Pancreas (tissue), 10 donors: ENCODE measurements around the gene SYNPR. TPM values are rescaled to one million over a fixed set of nuclear protein-coding genes. Genes with fewer than 3 reads are reported as not detected.

Source experiments
- ATAC-seq, 4 donors: fragments of 200-7000 bp; cut with Tn5 transposase; one replicate each; pipeline versions ENCODE4 v1.8.0 to v1.9.1; 2020; ENCODE audit warnings: mild to moderate bottlenecking in 4 of 4, moderate library complexity in 4 of 4
- DNase-seq, 6 donors: peaks; one replicate each; pipeline ENCODE4 v3.0.0-alpha.2; 2020
- FAIRE-seq: peaks from 2 replicates; lab custom pipeline; 2012; peaks lifted over from hg19 to GRCh38; lab: Jason Lieb, UNC
- H3K27ac ChIP-seq, 4 donors: fragments of 200-600 bp; sonication (generic); 1 replicate in 3 of 4; 2 replicates in 1 of 4; pipeline versions ENCODE4 v1.5.0 to v1.8.0; 2020
- H3K27me3 ChIP-seq, 4 donors: fragments of 200-600 bp; one replicate each; pipeline ENCODE4 v1.8.0; 2021
- H3K36me3 ChIP-seq, 3 donors: fragments of 200-600 bp; sonication (generic) in 1 of 3; one replicate each; pipeline versions ENCODE4 v1.5.0 to v1.8.0; 2020 to 2021
- H3K4me1 ChIP-seq, 3 donors: fragments of 200-600 bp; one replicate each; pipeline ENCODE4 v1.8.0; 2021
- H3K4me3 ChIP-seq, 4 donors: fragments of 200-600 bp; sonication (generic) in 2 of 4; one replicate each; pipeline versions ENCODE4 v1.5.0 to v1.8.0; 2020 to 2021
- H3K9me3 ChIP-seq, 4 donors: fragments of 200-600 bp; one replicate each; pipeline ENCODE4 v1.8.0; 2021
- CTCF ChIP-seq, 4 donors: fragments of 200-600 bp; sonication (generic) in 3 of 4; IDR thresholded peaks; one replicate each; pipeline versions ENCODE4 v1.5.0 to v1.8.0; 2021; ENCODE audit warnings: antibody characterized with exemption in 4 of 4
- WGBS, 2 donors: extraction: QIAGEN DNeasy Blood & Tissue Kit; methylation state at CpG; one replicate each; pipeline ENCODE4 v1.1.7; 2013; 5-methylcytosine and 5-hydroxymethylcytosine counted together
- intact Hi-C, 3 donors: fragments of 100-400 bp; cut with DNase I; formaldehyde crosslinking; loops; one replicate each; pipeline versions ENCODE4 v1.11.1 to v1.14.2; 2022
- polyA plus RNA-seq, 2 donors: library from polyadenylated mRNA; stranded (reverse); fragments of 200-250 nt; gene quantifications; one replicate each; pipeline ENCODE4 v1.2.3, GENCODE V29; 2013
- total RNA-seq, 6 donors: library from RNA; stranded (reverse); fragmentation: NEBNext Ultra II Directional in 4 of 6; extraction: Animal tissue kit (Norgen Biotek cat#: 25700) in 4 of 6; gene quantifications; one replicate each; pipeline versions ENCODE4 v1.2.1 to v1.2.4, GENCODE V29; 2021 to 2023
- donor health status: healthy with polysubstance abuse.
- donor health status: DM: no; HTN: no; CAD: no; lungs with moderate emphysema.
- donor health status: DM: no; HTN: no; CAD: no.
- donor health status: control.
- donor health status: control.
- donor health status: Bipolar disorder and iron deficiency.
- donor health status: DM: yes; HTN: yes; CAD: no.
- donor health status: DM: no; HTN: no; CAD: no.
- donor health status: DM: no; HTN: no; CAD: no.
- donor health status: DM: yes; HTN: yes; CAD: no.

Gene SYNPR
- total and polyA plus RNA-seq, 8 donors, result 0.31 to 1.4 TPM; not detected in 6

GRCh38 chr3:63609834-63610233 is 331.7 kb downstream of the SYNPR start:
- no peak for TF ChIP-seq CTCF (IDR thresholded peaks at IDR 0.05)
- no peak overlapping the region for H3K4me3 ChIP-seq
- H3K36me3 ChIP-seq, result no peaks in the 10 kb centered on the region
- no peak overlapping the region for H3K27ac ChIP-seq
- intact Hi-C loops, result no loop called here
- H3K9me3 ChIP-seq, result no peaks in the 10 kb centered on the region
- 52 to 58% methylated on average over 4 of the region's 4 CpGs for WGBS, 2 donors
- H3K27me3 ChIP-seq, result no peaks in the 10 kb centered on the region
- peaks cover 0 to 4% (median 0%) of the 10 kb centered on the region in 3 donors for H3K4me1 ChIP-seq
- DNase-seq, result no peak
- no peak for FAIRE-seq
- ATAC-seq, result peak; percentile 38 to 89 (median 66)

GRCh38 chr3:63611382-63611781 is 333.3 kb downstream of the SYNPR start:
- DNase-seq (no peak), ATAC-seq (no peak), FAIRE-seq (no peak)
- 97% methylated on average over 1 of the region's 1 CpG for WGBS, 2 donors
- Histone ChIP-seq H3K27me3 (no peaks in the 10 kb centered on the region), H3K9me3 (no peaks in the 10 kb centered on the region), H3K4me1 (peaks cover 0 to 4% (median 0%) of the 10 kb centered on the region in 3 donors), H3K36me3 (no peaks in the 10 kb centered on the region), H3K4me3 (no peak overlapping the region), H3K27ac (no peak overlapping the region)
- TF ChIP-seq CTCF (IDR thresholded peaks at IDR 0.05), result no peak
- intact Hi-C loops, result no loop called here

- H3K27ac ChIP-seq, result no peak overlapping the region
- WGBS, 2 donors, result 57 to 69% methylated on average over 1 of the region's 1 CpG
- H3K9me3 ChIP-seq, result no peaks in the 10 kb centered on the region
- H3K27me3 ChIP-seq, result no peaks in the 10 kb centered on the region
- intact Hi-C loops, result no loop called here
- no peak for FAIRE-seq
- H3K4me1 ChIP-seq, result peaks cover 0 to 4% (median 0%) of the 10 kb centered on the region in 3 donors
- H3K36me3 ChIP-seq, result no peaks in the 10 kb centered on the region
- TF ChIP-seq CTCF (IDR thresholded peaks at IDR 0.05), result no peak
- ATAC-seq, result no peak
- no peak for DNase-seq
- no peak overlapping the region for H3K4me3 ChIP-seq
These were observed 335.5 kb downstream of the SYNPR start for GRCh38 chr3:63613561-63613960.

GRCh38 chr3:63617391-63617790 is 339.3 kb downstream of the SYNPR start:
- no peak overlapping the region for H3K27ac ChIP-seq
- H3K9me3 ChIP-seq, result no peaks in the 10 kb centered on the region
- no peak for DNase-seq
- H3K36me3 ChIP-seq, result no peaks in the 10 kb centered on the region
- FAIRE-seq, result no peak
- no peak overlapping the region for H3K4me3 ChIP-seq
- TF ChIP-seq CTCF (IDR thresholded peaks at IDR 0.05), result no peak
- no peak for ATAC-seq
- intact Hi-C loops, result no loop called here
- H3K27me3 ChIP-seq, result no peaks in the 10 kb centered on the region
- 82 to 86% methylated on average over 4 of the region's 4 CpGs for WGBS, 2 donors
- H3K4me1 ChIP-seq, result no peaks in the 10 kb centered on the region

GRCh38 chr3:63624941-63625560 is 346.9 kb downstream of the SYNPR start:
- ATAC-seq, result peak in 3 of 4 donors; percentile 40 to 77 (median 74)

More at GRCh38 chr3:63624941-63625560, 346.9 kb downstream of the SYNPR start:
- H3K9me3 ChIP-seq, result no peaks in the 10 kb centered on the region
- no peak overlapping the region for H3K27ac ChIP-seq
- no peaks in the 10 kb centered on the region for H3K27me3 ChIP-seq
- no peaks in the 10 kb centered on the region for H3K4me1 ChIP-seq
- 36 to 39% methylated on average over 8 of the region's 8 CpGs for WGBS, 2 donors
- no peak overlapping the region for H3K4me3 ChIP-seq
- no peak for TF ChIP-seq CTCF (IDR thresholded peaks at IDR 0.05)
- intact Hi-C loops, result no loop called here
- DNase-seq, result no peak
- no peaks in the 10 kb centered on the region for H3K36me3 ChIP-seq
- FAIRE-seq, result no peak
